Transverse colon (tissue), 4 donors: ENCODE data around the gene SMYD3.

ENCODE experiments used
- EP300 ChIP-seq: sonication (generic); formaldehyde crosslinking; IDR thresholded peaks from one replicate; pipeline ENCODE4 v1.6.1; 2017; ENCODE audit warnings: antibody characterized with exemption, low read depth
- POLR2A ChIP-seq: fragments of 450-650 bp; IDR thresholded peaks from one replicate; pipeline ENCODE4 v1.6.1; 2016; ENCODE audit warnings: antibody characterized with exemption, mild to moderate bottlenecking, moderate library complexity
- POLR2AphosphoS5 ChIP-seq, 3 donors: sonication (generic); formaldehyde crosslinking; IDR thresholded peaks; one replicate each; pipeline ENCODE4 v1.6.1; 2016; ENCODE audit warnings: antibody characterized with exemption in 3 of 3
- TF ChIP-seq, protein P1 (sequence below), 5 experiments: fragments of 200-600 bp in 3 of 5; fragments of 450-650 bp in 2 of 5; sonication (generic) in 3 of 5; IDR thresholded peaks; 1 replicate in 2 of 5; 2 replicates in 3 of 5; pipeline ENCODE4 v1.5.1; 2016 to 2017; ENCODE audit warnings: antibody characterized with exemption in 5 of 5, inconsistent platforms in 3 of 5, mild to moderate bottlenecking in 2 of 5, moderate library complexity in 1 of 5

DNA sequence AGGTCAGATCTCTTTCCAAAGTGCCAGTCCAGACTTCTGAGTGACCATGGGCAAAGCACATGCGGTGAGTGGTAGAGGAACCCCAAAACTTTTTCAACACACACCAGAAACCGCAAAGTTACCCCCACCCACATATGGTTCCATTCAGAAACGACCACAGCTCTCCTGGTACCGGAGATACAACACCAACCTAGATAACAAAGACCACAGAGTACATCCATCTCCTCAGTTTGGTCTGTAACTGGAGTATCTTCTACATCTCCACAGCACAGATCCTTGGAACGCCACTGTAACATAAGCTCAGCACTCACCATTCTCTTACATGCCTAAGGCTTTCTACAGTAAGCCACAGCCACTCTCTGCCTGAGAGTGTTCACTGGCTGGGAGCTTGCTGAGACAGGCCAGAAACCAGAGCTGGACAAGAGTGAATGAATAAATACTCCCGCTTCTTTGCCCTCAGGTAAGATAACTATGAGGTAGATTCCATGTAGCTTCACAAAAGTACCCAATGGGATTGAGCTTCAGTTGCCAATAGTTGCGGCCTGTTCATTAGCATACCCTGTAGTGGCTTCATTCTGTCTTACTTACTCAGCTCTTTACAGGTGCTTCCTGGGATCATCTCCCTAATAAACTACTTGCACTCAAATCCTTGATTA is 81.8 kb downstream of the SMYD3 start:
- TF ChIP-seq, protein P1, sequence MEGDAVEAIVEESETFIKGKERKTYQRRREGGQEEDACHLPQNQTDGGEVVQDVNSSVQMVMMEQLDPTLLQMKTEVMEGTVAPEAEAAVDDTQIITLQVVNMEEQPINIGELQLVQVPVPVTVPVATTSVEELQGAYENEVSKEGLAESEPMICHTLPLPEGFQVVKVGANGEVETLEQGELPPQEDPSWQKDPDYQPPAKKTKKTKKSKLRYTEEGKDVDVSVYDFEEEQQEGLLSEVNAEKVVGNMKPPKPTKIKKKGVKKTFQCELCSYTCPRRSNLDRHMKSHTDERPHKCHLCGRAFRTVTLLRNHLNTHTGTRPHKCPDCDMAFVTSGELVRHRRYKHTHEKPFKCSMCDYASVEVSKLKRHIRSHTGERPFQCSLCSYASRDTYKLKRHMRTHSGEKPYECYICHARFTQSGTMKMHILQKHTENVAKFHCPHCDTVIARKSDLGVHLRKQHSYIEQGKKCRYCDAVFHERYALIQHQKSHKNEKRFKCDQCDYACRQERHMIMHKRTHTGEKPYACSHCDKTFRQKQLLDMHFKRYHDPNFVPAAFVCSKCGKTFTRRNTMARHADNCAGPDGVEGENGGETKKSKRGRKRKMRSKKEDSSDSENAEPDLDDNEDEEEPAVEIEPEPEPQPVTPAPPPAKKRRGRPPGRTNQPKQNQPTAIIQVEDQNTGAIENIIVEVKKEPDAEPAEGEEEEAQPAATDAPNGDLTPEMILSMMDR (IDR thresholded peaks at IDR 0.05): no peak
- no peak for TF ChIP-seq POLR2AphosphoS5 (IDR thresholded peaks at IDR 0.05)
- TF ChIP-seq EP300: no peak
- no peak for TF ChIP-seq POLR2A
